DMS153 treated with DMSO at 0.1 percent for 48 hours (cell line): Measurements from ENCODE around the gene TRIO.

Experiments used
- DNase-seq: peaks from one replicate; lab custom pipeline; 2025; ENCODE audit not compliant: unreplicated experiment; lab: John Stamatoyannopoulos, UW

TRIO gene

GRCh38 chr5:14122089-14122488 lies 21.1 kb upstream of the TRIO start:
- no peak for DNase-seq

- no peak for DNase-seq
Measured at GRCh38 chr5:14123551-14123950, 19.6 kb upstream of the TRIO start.

- DNase-seq: no peak
Measured at GRCh38 chr5:14123974-14124482, 19.1 kb upstream of the TRIO start.

- no peak for DNase-seq
Measured at GRCh38 chr5:14125262-14125661, 17.9 kb upstream of the TRIO start.

GRCh38 chr5:14127587-14127986 lies 15.6 kb upstream of the TRIO start:
- DNase-seq: no peak

GRCh38 chr5:14128079-14128478 lies 15.1 kb upstream of the TRIO start:
- DNase-seq: no peak

GRCh38 chr5:14129123-14129522 lies 14.0 kb upstream of the TRIO start:
- no peak for DNase-seq

GRCh38 chr5:14131855-14132503 lies 11.2 kb upstream of the TRIO start:
- no peak for DNase-seq

GRCh38 chr5:14133394-14133793 lies 9.7 kb upstream of the TRIO start:
- no peak for DNase-seq

- no peak for DNase-seq
Measured at GRCh38 chr5:14134083-14134482, 9.1 kb upstream of the TRIO start.

GRCh38 chr5:14134771-14135170 lies 8.4 kb upstream of the TRIO start:
- no peak for DNase-seq

GRCh38 chr5:14135621-14136020 lies 7.5 kb upstream of the TRIO start:
- no peak for DNase-seq

GRCh38 chr5:14136228-14136627 lies 6.9 kb upstream of the TRIO start:
- no peak for DNase-seq

GRCh38 chr5:14138608-14139540 lies 4.3 kb upstream of the TRIO start:
- DNase-seq: no peak

- DNase-seq: no peak
Measured at GRCh38 chr5:14141764-14142163, 1.4 kb upstream of the TRIO start.

- DNase-seq: peak; percentile 65
Measured at GRCh38 chr5:14142202-14142826, 828 bp upstream of the TRIO start.

GRCh38 chr5:14143546-14143840 lies 351 bp downstream of the TRIO start:
- DNase-seq: no peak

- DNase-seq: no peak
Measured at GRCh38 chr5:14143841-14144585, 871 bp downstream of the TRIO start.

GRCh38 chr5:14144586-14145434 lies 1.7 kb downstream of the TRIO start:
- DNase-seq: peak; percentile 69
